RWPE2 (cell line): ENCODE data around the gene ANO9.

ENCODE experiments used
- ATAC-seq: fragments of 200-7000 bp; cut with Tn5 transposase; 3 replicates; pipeline ENCODE4 v1.9.1; 2021; ENCODE audit warnings: low read depth
- DNase-seq: peaks from one replicate; pipeline ENCODE4 v3.0.0-alpha.2; 2020; ENCODE audit warnings: low spot score
- H3K27ac ChIP-seq: fragments of 450-650 bp; 2 replicates; pipeline ENCODE4 v1.5.1; 2017; ENCODE audit warnings: mild to moderate bottlenecking; ENCODE audit not compliant: poor library complexity, severe bottlenecking
- H3K27me3 ChIP-seq: fragments of 250-450 bp; sonication (Bioruptor Pico); 2 replicates; pipeline ENCODE4 v1.5.1; 2021; ENCODE audit warnings: mild to moderate bottlenecking, moderate library complexity; ENCODE audit not compliant: insufficient read depth, poor library complexity, severe bottlenecking
- H3K36me3 ChIP-seq: fragments of 250-450 bp; sonication (Bioruptor Pico); 2 replicates; pipeline ENCODE4 v1.5.1; 2020; ENCODE audit warnings: low read depth, mild to moderate bottlenecking, moderate library complexity
- H3K4me1 ChIP-seq: fragments of 250-450 bp; sonication (Bioruptor Pico); 2 replicates; pipeline ENCODE4 v1.5.1; 2021; ENCODE audit warnings: mild to moderate bottlenecking, moderate library complexity; ENCODE audit not compliant: insufficient read depth, poor library complexity, severe bottlenecking
- H3K4me3 ChIP-seq: fragments of 250-450 bp; sonication (Bioruptor Pico); 2 replicates; pipeline ENCODE4 v1.5.1; 2021; ENCODE audit warnings: mild to moderate bottlenecking, moderate library complexity; ENCODE audit not compliant: severe bottlenecking
- H3K9me3 ChIP-seq: fragments of 250-450 bp; sonication (Bioruptor Pico); 2 replicates; pipeline ENCODE4 v1.5.1; 2021; ENCODE audit warnings: mild to moderate bottlenecking, moderate library complexity; ENCODE audit not compliant: severe bottlenecking
- TF ChIP-seq, protein P1 (sequence below): fragments of 450-650 bp; IDR thresholded peaks from one replicate; pipeline ENCODE4 v1.5.1; 2017; ENCODE audit warnings: mild to moderate bottlenecking, moderate library complexity; ENCODE audit not compliant: poor library complexity, severe bottlenecking

ANO9 gene

DNA sequence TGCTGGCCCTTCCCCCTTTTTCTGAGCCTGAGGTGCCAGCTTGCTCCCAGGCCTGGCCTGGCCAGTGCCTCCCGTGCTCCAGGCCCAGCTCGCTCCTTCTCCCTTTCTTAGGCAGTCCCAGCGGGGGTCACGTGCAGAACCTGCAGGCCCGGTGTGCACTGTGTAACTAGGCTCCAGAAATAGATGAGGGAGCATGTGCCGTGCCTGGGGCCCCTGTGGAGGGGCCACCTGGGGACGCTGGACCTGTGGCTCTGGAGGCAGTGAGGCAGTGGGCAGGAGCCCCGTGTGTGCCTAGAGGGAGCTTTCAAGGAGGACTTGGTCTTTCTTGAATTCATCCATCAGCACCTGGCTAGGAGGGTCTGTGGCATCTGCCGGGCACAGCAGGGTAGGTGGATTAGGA lies 19.8 kb upstream of the ANO9 start:
- Histone ChIP-seq H3K27ac (no peak overlapping the region), H3K36me3 (peaks cover 18% of the 10 kb centered on the region), H3K4me1 (no peaks in the 10 kb centered on the region), H3K9me3 (no peaks in the 10 kb centered on the region), H3K4me3 (no peak overlapping the region), H3K27me3 (no peaks in the 10 kb centered on the region)
- TF ChIP-seq, protein P1, sequence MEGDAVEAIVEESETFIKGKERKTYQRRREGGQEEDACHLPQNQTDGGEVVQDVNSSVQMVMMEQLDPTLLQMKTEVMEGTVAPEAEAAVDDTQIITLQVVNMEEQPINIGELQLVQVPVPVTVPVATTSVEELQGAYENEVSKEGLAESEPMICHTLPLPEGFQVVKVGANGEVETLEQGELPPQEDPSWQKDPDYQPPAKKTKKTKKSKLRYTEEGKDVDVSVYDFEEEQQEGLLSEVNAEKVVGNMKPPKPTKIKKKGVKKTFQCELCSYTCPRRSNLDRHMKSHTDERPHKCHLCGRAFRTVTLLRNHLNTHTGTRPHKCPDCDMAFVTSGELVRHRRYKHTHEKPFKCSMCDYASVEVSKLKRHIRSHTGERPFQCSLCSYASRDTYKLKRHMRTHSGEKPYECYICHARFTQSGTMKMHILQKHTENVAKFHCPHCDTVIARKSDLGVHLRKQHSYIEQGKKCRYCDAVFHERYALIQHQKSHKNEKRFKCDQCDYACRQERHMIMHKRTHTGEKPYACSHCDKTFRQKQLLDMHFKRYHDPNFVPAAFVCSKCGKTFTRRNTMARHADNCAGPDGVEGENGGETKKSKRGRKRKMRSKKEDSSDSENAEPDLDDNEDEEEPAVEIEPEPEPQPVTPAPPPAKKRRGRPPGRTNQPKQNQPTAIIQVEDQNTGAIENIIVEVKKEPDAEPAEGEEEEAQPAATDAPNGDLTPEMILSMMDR: no peak
- DNase-seq (peak; percentile 57), ATAC-seq (no peak)

DNA sequence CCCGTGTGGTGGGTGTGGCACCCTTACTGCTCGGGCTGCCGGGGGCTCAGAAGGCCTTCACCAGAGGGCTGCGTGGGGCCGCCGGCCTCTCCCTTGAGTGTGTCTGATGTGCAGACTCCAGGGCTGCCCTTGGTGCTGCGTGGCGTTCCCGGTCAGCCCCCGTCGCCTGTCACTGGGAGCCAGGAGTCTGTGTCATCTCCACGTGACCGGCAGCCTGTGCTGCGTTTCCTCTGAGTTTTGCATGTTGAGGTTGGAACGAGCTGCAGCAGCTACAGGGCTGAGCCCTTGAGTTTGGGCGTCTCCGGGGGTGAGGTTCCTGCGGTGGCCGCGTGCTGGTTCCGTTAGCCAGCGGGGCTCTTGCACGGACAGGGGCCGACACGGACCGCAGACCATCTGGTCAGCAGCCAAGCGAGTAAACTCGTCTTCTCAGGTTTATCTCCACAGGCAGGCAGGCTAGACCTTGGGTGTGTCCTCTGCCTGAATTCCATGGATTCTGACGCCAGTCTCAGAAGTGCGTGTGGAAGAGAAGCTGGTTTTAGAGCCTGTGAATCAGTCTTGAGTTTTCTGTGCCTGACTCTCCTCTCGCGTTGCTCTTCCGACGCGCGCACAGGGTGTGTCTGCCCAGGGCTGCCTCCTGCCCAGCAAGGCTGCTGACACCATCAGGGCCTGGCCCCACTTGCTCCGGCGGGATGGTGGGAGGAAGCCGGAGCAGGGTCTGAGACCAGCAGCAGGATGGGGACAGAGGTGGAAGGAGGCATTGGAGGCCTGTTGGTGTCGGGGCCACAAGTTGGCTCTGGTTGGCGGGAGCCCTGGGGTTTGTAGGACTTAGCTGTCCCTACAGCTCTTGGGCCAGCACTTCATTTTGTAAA lies 18.8 kb upstream of the ANO9 start:
- Histone ChIP-seq H3K27ac (no peak overlapping the region), H3K4me3 (no peak overlapping the region), H3K9me3 (no peaks in the 10 kb centered on the region), H3K27me3 (no peaks in the 10 kb centered on the region), H3K36me3 (peaks cover 18% of the 10 kb centered on the region), H3K4me1 (no peaks in the 10 kb centered on the region)
- peak; percentile 48 for DNase-seq
- TF ChIP-seq, protein P1: no peak
- no peak for ATAC-seq

DNA sequence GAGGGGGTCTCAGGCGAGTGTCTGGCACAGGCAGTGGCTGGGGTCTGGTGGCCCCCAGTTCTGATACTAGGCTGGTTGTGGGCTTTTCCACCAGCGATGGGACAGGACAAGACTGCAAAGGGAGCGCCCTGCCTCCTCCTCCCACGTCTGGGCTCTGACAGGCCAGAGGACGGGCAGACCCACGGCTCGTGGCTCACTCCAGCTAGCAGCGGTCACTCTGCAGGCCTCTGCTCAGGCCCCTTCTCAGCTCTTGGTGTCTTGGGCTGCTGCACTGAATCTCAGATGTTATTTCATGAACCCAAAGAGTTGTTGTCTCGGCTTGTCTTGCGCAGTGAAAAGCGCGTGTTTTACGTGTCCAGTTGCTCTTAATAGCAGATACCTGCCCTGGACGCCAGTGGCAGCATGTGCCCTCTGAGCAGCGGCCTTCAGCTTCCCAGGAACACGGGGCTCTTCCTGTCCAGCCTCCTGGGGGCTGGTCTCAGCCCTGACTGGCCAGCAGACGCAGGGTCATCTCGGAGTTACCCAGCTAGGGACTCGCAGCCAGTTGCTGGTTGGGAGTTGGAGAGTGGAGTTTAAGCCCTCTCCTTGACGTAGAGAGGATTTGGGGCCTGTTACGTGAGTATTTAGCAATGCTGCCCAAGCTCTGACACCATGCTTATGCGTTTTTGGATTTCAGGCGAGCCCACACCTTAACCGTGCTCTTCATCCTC lies 17.9 kb upstream of the ANO9 start:
- H3K27ac ChIP-seq: no peak overlapping the region
- ATAC-seq: no peak
- H3K27me3 ChIP-seq: no peaks in the 10 kb centered on the region
- no peaks in the 10 kb centered on the region for H3K9me3 ChIP-seq
- TF ChIP-seq, protein P1: no peak
- no peak overlapping the region for H3K4me3 ChIP-seq
- H3K4me1 ChIP-seq: no peaks in the 10 kb centered on the region
- peaks cover 11% of the 10 kb centered on the region for H3K36me3 ChIP-seq
- no peak for DNase-seq

DNA sequence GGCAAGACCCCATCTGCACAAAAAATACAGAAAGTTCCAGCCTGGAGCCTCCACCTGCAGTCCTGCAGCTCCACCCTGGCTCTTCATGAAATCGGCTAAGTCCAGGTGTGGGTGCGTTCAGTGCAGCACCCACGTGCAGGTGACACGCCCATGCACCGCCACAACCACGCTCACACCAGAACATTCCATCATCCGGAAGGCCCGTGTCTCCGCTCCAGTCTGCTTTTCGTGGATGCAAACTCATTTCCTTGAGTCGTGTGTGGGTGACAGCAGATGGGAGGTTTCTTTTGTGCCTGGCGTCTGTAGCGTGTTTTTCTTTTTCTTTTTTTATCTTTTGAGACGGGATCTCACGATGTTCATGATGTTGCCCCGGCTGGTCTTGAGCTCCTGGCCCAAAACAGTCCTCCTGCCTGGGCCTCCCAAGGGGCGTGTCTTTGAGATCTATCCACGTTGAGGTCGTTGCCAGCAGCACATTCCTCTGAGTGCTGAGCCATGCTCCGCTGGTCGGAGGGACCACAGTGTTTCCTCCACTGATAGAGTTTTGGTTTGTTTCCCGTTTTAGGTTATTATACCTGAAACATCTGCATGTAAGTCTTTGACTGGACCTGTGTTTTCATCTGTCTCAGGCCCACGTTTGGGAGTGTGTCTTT lies 15.4 kb upstream of the ANO9 start:
- no peak for ATAC-seq
- Histone ChIP-seq H3K27ac (no peak overlapping the region), H3K4me1 (no peaks in the 10 kb centered on the region)

More for the DNA sequence above, 15.4 kb upstream of the ANO9 start:
- no peak overlapping the region for H3K4me3 ChIP-seq
- no peaks in the 10 kb centered on the region for H3K27me3 ChIP-seq
- H3K36me3 ChIP-seq: peaks cover 26% of the 10 kb centered on the region
- DNase-seq: no peak
- TF ChIP-seq, protein P1: no peak
- H3K9me3 ChIP-seq: no peaks in the 10 kb centered on the region
